Measurements from ENCODE around the gene AOX1. TPM values are rescaled to one million over a fixed set of nuclear protein-coding genes. Genes with fewer than 3 reads are reported as not detected.

The AOX1 gene
- total and polyA plus RNA-seq, 9 of the 15 experiments (the other 6 are each of a cell fraction or from before 2014, with no cell fraction given): 0.10 to 0.55 (median 0.20) TPM; not detected in 6

DNA sequence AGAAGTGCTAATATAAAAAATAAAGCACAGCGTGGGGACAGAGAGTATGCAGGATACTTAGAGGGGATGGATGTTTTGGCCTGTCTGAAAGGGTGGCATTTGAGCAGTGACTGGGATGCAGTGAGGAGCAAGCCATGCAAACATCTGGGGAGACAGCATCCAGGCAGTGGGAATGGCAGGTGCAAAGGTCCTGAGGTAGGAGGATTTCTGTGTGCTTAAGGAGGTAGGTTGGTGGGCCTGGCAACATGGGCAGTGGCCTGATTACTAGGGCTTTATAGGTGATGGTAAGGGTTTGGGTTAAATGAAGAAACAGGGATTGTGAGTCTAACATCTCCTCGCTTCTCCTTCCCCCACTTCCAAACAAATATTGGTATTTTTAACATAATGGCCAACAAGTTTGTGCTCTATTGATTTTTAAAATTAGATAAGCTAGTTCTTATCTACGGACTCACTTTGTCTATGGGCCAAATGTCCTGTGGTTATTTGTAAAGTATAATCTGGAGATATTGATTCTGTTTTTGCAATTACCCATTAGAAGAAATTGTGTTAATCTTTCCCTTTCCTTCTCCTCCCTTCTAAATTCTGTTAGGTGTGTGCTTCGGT is 2.4 kb downstream of the AOX1 start (continued):
- no peak for TF ChIP-seq ETV6 (IDR thresholded peaks at IDR 0.05; ENCODE audit: borderline replicate concordance in 1 of 2, low read depth in 2 of 2, low read length in 1 of 2)
- TF ChIP-seq ETV6 (CRISPR knock-in tag; IDR thresholded peaks at IDR 0.05; ENCODE audit: borderline replicate concordance): no peak
- no peak for TF ChIP-seq RBM15 (IDR thresholded peaks at IDR 0.05; ENCODE audit: insufficient read depth, low read length)
- TF ChIP-seq, protein P1, sequence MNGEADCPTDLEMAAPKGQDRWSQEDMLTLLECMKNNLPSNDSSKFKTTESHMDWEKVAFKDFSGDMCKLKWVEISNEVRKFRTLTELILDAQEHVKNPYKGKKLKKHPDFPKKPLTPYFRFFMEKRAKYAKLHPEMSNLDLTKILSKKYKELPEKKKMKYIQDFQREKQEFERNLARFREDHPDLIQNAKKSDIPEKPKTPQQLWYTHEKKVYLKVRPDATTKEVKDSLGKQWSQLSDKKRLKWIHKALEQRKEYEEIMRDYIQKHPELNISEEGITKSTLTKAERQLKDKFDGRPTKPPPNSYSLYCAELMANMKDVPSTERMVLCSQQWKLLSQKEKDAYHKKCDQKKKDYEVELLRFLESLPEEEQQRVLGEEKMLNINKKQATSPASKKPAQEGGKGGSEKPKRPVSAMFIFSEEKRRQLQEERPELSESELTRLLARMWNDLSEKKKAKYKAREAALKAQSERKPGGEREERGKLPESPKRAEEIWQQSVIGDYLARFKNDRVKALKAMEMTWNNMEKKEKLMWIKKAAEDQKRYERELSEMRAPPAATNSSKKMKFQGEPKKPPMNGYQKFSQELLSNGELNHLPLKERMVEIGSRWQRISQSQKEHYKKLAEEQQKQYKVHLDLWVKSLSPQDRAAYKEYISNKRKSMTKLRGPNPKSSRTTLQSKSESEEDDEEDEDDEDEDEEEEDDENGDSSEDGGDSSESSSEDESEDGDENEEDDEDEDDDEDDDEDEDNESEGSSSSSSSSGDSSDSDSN (IDR thresholded peaks at IDR 0.05; ENCODE audit: borderline replicate concordance in 1 of 2, low read depth in 2 of 2, low read length in 2 of 2): no peak
- no peak for TF ChIP-seq ZNF197 (CRISPR knock-in tag; IDR thresholded peaks at IDR 0.05; ENCODE audit: low read depth)
- no peak for TF ChIP-seq SUPT5H (IDR thresholded peaks at IDR 0.05)
- TF ChIP-seq, protein P2, sequence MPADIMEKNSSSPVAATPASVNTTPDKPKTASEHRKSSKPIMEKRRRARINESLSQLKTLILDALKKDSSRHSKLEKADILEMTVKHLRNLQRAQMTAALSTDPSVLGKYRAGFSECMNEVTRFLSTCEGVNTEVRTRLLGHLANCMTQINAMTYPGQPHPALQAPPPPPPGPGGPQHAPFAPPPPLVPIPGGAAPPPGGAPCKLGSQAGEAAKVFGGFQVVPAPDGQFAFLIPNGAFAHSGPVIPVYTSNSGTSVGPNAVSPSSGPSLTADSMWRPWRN (IDR thresholded peaks at IDR 0.05; ENCODE audit: low read depth): no peak
- TF ChIP-seq ILF3 (IDR thresholded peaks at IDR 0.05; ENCODE audit: borderline replicate concordance): no peak
- TF ChIP-seq CBFB (CRISPR knock-in tag; IDR thresholded peaks at IDR 0.05): no peak
- TF ChIP-seq ZNF445 (CRISPR knock-in tag; IDR thresholded peaks at IDR 0.05; ENCODE audit: low read depth): no peak
- TF ChIP-seq MEF2A (IDR thresholded peaks at IDR 0.05; ENCODE audit: control insufficient read depth, low read depth, low read length): no peak

Measured in K562 (cell line).